ENCODE results near the gene SMYD3.

- TF ChIP-seq POLR2AphosphoS5 (IDR thresholded peaks at IDR 0.05; ENCODE audit: low read depth) (no peak), CTCF (IDR thresholded peaks at IDR 0.05; ENCODE audit: insufficient read depth, low read length) (no peak), REST (IDR thresholded peaks at IDR 0.05; ENCODE audit: insufficient replicate concordance, low read depth) (no peak)
Observed at GRCh38 chr1:246270236-246270635, 236.8 kb downstream of the SMYD3 start.
